HepG2 (cell line): Measurements from ENCODE around the gene IGSF21. TPM values are rescaled to one million over a fixed set of nuclear protein-coding genes. Genes with fewer than 3 reads are reported as not detected.

Experiments used
- ATAC-seq: fragments of 200-7000 bp; cut with Tn5 transposase; 3 replicates; pipeline ENCODE4 v1.9.1; 2020; ENCODE audit warnings: mild to moderate bottlenecking, moderate library complexity
- BruUV-seq: library from RNA; stranded (reverse); fragments of 400-500 nt; replicated peaks from 2 replicates; lab custom pipeline; 2021; lab: Mats Ljungman, UMichigan
- CTCF ChIA-PET: fragments of 300-600 bp; formaldehyde crosslinking; extraction: SDS; loops from one replicate; lab custom pipeline; 2021; ENCODE audit warnings: low total read pairs, inconsistent platforms, low intra/inter-chr PET ratio; lab: Yijun Ruan, JAX
- POLR2A ChIA-PET: fragments of 350-600 bp; sonication (Branson Sonifier 250); formaldehyde crosslinking; loops from one replicate; lab custom pipeline; 2020; ENCODE audit warnings: antibody characterized with exemption, inconsistent platforms; lab: Yijun Ruan, JAX
- DNase-seq: peaks from one replicate; pipeline ENCODE4 v3.0.0-alpha.2; 2015; ENCODE audit warnings: low spot score
- FAIRE-seq: peaks from 3 replicates; lab custom pipeline; 2011; peaks lifted over from hg19 to GRCh38; lab: Jason Lieb, UNC
- H2AFZ ChIP-seq: one replicate; pipeline ENCODE4 v1.6.1; 2011; ENCODE audit warnings: low read length, inconsistent platforms
- H3K27ac ChIP-seq: fragments of 300-600 bp; 3 replicates; pipeline ENCODE4 v1.8.0; 2011; ENCODE audit warnings: mixed run types, mild to moderate bottlenecking, mixed read lengths, low read length, inconsistent platforms; ENCODE audit not compliant: insufficient read depth; ENCODE audit errors: extremely low read length
- H3K27me3 ChIP-seq, 2 experiments: fragments of 200-600 bp in 1 of 2; 2 replicates in 1 of 2; 3 replicates in 1 of 2; pipeline versions ENCODE4 v1.6.0 to v1.8.0; 2011; ENCODE audit warnings: low read length in 2 of 2, mild to moderate bottlenecking in 2 of 2, moderate library complexity in 2 of 2, inconsistent platforms in 1 of 2; ENCODE audit not compliant: insufficient read depth in 2 of 2, control insufficient read depth in 1 of 2
- H3K36me3 ChIP-seq, 2 experiments: fragments of 200-600 bp in 1 of 2; replicated peaks in 1 of 2; 2 replicates in 1 of 2; 3 replicates in 1 of 2; pipeline versions ENCODE4 v1.5.1 to v1.8.0; 2011; ENCODE audit warnings: low read length in 2 of 2, inconsistent platforms in 1 of 2; ENCODE audit not compliant: insufficient read depth in 2 of 2, control insufficient read depth in 1 of 2
- H3K4me1 ChIP-seq: 2 replicates; pipeline ENCODE4 v1.5.1; 2012; ENCODE audit warnings: low read length, inconsistent platforms; ENCODE audit not compliant: insufficient read depth
- H3K4me2 ChIP-seq: 2 replicates; pipeline ENCODE4 v1.6.0; 2011; ENCODE audit warnings: low read depth, low read length, inconsistent platforms
- H3K4me3 ChIP-seq, 3 experiments: fragments of 200-600 bp in 1 of 3; sonication (generic), shearing (Covaris generic) in 1 of 3; replicated peaks in 1 of 3; 2 replicates each; pipeline ENCODE4 v1.5.1; 2011 to 2016; ENCODE audit warnings: low read length in 3 of 3, inconsistent platforms in 2 of 3, low read depth in 2 of 3, mild to moderate bottlenecking in 2 of 3, control low read depth in 1 of 3, mixed read lengths in 1 of 3; ENCODE audit not compliant: insufficient read depth in 1 of 3
- H3K79me2 ChIP-seq: one replicate; pipeline ENCODE4 v1.6.1; 2011; ENCODE audit warnings: low read length, inconsistent platforms; ENCODE audit not compliant: insufficient read depth
- H3K9ac ChIP-seq: 2 replicates; pipeline ENCODE4 v1.6.0; 2011; ENCODE audit warnings: mild to moderate bottlenecking, low read depth, low read length, inconsistent platforms; ENCODE audit not compliant: insufficient read depth
- H3K9me3 ChIP-seq: 2 replicates; pipeline ENCODE4 v1.5.1; 2012; ENCODE audit warnings: mild to moderate bottlenecking, low read length
- H4K20me1 ChIP-seq: 2 replicates; pipeline ENCODE4 v1.6.0; 2011; ENCODE audit warnings: inconsistent platforms, mild to moderate bottlenecking, low read length, moderate library complexity; ENCODE audit not compliant: insufficient read depth
- CBX2 ChIP-seq, 2 experiments: fragments of 200-600 bp in 1 of 2; sonication (generic); formaldehyde crosslinking in 1 of 2; IDR thresholded peaks; 2 replicates each; pipeline versions ENCODE4 v1.7.0 to v1.8.1; 2018 to 2022; ENCODE audit warnings: low read depth in 2 of 2, low read length in 1 of 2, mild to moderate bottlenecking in 1 of 2, missing genetic modification reagents in 1 of 2
- DNMT3B ChIP-seq: conservative IDR thresholded peaks from 2 replicates; pipeline ENCODE4 v1.6.1; 2016; ENCODE audit warnings: missing biosample characterization, control low read depth
- EZH2 ChIP-seq: conservative IDR thresholded peaks from 2 replicates; pipeline ENCODE4 v1.6.1; 2012; ENCODE audit warnings: mild to moderate bottlenecking, low read depth, low read length, moderate library complexity
- HES4 ChIP-seq: sonication (generic); formaldehyde crosslinking; IDR thresholded peaks from 2 replicates; pipeline ENCODE4 v1.9.0; 2021; ENCODE audit warnings: mild to moderate bottlenecking, missing genetic modification reagents, borderline replicate concordance
- LBX2 ChIP-seq: sonication (generic); formaldehyde crosslinking; IDR thresholded peaks from 2 replicates; pipeline ENCODE4 v1.5.0; 2020; ENCODE audit warnings: missing genetic modification reagents, mild to moderate bottlenecking, borderline replicate concordance
- RNF2 ChIP-seq: fragments of 450-650 bp; conservative IDR thresholded peaks from 2 replicates; pipeline ENCODE4 v1.6.1; 2016; ENCODE audit warnings: low read depth
- SNAPC2 ChIP-seq: sonication (generic); formaldehyde crosslinking; IDR thresholded peaks from 2 replicates; pipeline ENCODE4 v1.8.1; 2022; ENCODE audit warnings: mild to moderate bottlenecking, missing genetic modification reagents
- ZNF678 ChIP-seq: sonication (generic); formaldehyde crosslinking; IDR thresholded peaks from 2 replicates; pipeline ENCODE4 v1.4.0; 2020; ENCODE audit warnings: mild to moderate bottlenecking, missing genetic modification reagents
- ZNF713 ChIP-seq: sonication (generic); formaldehyde crosslinking; IDR thresholded peaks from 2 replicates; pipeline ENCODE4 v1.4.0; 2020; ENCODE audit warnings: mild to moderate bottlenecking, missing genetic modification reagents
- ZNF775 ChIP-seq: sonication (generic); formaldehyde crosslinking; IDR thresholded peaks from 2 replicates; pipeline ENCODE4 v1.4.0; 2020; ENCODE audit warnings: missing genetic modification reagents, mild to moderate bottlenecking, moderate library complexity, borderline replicate concordance
- ZNF891 ChIP-seq: sonication (generic); formaldehyde crosslinking; IDR thresholded peaks from 2 replicates; pipeline ENCODE4 v1.5.0; 2020; ENCODE audit warnings: mild to moderate bottlenecking, missing genetic modification reagents
- WGBS: methylation state at CpG from one replicate; pipeline ENCODE4 v1.1.6; 2017; ENCODE audit warnings: low lambda C conversion rate; 5-methylcytosine and 5-hydroxymethylcytosine counted together
- in situ Hi-C: cut with HindIII; loops from 2 replicates; pipeline ENCODE4 v1.10.0; 2017; ENCODE audit warnings: low pct_unique_long_range_greater_than_20kb; ENCODE audit not compliant: extremely low pct_ligation_motif_present
- intact Hi-C: fragments of 100-400 bp; cut with micrococcal nuclease; formaldehyde crosslinking; loops from one replicate; pipeline ENCODE4 v1.10.0; 2022; ENCODE audit not compliant: unreplicated experiment
- polyA plus RNA-seq, 8 experiments: library from polyadenylated mRNA; depleted of rRNA in 3 of 8; stranded (reverse) in 7 of 8; unstranded in 1 of 8; fragments of >200 nt; fragmentation: Illumina TruSeq in 4 of 8; extraction: Trizol in 4 of 8; gene quantifications; 2 replicates each; pipeline versions ENCODE4 v1.2.1 to v1.2.3, GENCODE V29; 2011 to 2016; ENCODE audit warnings: low read depth in 4 of 8, missing spikeins in 1 of 8, mixed read lengths in 1 of 8; ENCODE audit not compliant: insufficient read depth in 1 of 8
- total RNA-seq, 5 experiments: library from RNA; depleted of rRNA; stranded (reverse); fragments of >200 nt; fragmentation: Illumina TruSeq; extraction: Trizol; gene quantifications; 2 replicates each; pipeline ENCODE4 v1.2.3, GENCODE V29; 2016; ENCODE audit warnings: low read depth in 1 of 5
- TF ChIP-seq, protein P1 (sequence below), 2 experiments: sonication (generic) in 1 of 2; formaldehyde crosslinking in 1 of 2; IDR thresholded peaks; 2 replicates each; pipeline versions ENCODE4 v1.6.1 to v1.9.0; 2014 to 2022; ENCODE audit warnings: antibody characterized with exemption in 1 of 2, borderline replicate concordance in 1 of 2, inconsistent platforms in 1 of 2, low read depth in 1 of 2, missing genetic modification reagents in 1 of 2
- TF ChIP-seq, protein P2 (sequence below): sonication (generic); formaldehyde crosslinking; IDR thresholded peaks from 2 replicates; pipeline ENCODE4 v1.4.0; 2020; ENCODE audit warnings: missing genetic modification reagents; ENCODE audit errors: not compliant biosample characterization
- TF ChIP-seq, protein P3 (sequence below): sonication (generic); formaldehyde crosslinking; IDR thresholded peaks from 2 replicates; pipeline ENCODE4; 2020; ENCODE audit warnings: missing genetic modification reagents, mild to moderate bottlenecking, borderline replicate concordance

IGSF21 gene
- total and polyA plus RNA-seq, 2 of the 13 experiments (the other 11 are each of a cell fraction or from before 2014, with no cell fraction given), result not detected

DNA sequence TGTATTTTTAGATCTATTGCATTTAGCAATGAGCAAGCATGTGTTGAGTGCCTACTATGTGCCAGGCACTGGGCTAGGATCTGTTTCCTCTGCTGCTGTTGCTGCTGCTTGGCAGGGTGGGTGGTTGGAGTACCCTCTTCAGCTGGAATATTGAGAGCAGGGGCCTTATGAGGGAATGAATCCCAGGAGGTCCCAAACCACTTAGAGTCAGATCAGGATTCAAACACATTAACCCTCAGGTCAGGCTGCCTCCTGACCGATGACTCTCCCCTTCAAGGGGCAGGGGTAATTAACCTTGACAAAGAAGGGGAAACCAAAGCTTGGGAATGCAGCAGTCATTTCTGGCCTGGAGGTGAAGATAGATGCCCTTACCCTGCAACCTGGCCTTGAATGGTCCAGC lies 138.0 kb downstream of the IGSF21 start:
- FAIRE-seq, result no peak
- Histone ChIP-seq H4K20me1 (no peaks in the 10 kb centered on the region), H3K4me1 (no peaks in the 10 kb centered on the region), H3K27ac (no peak overlapping the region), H3K36me3 (no peaks in the 10 kb centered on the region), H3K9me3 (no peaks in the 10 kb centered on the region), H3K27me3 (peaks cover 0 to 4% of the 10 kb centered on the region in 2 experiments; a peak in 1 of 5 replicates), H3K79me2 (no peaks in the 10 kb centered on the region), H3K4me3 (no peak overlapping the region), H3K4me2 (no peak overlapping the region), H3K9ac (no peak overlapping the region), H2AFZ (no peak overlapping the region)
- CTCF ChIA-PET, result no interaction called here
- WGBS, result 0% methylated on average over 1 of the region's 1 CpG
- DNase-seq, result no peak
- ATAC-seq, result no peak
- BruUV-seq, result no TSS peak
- intact Hi-C loops (no loop called here), in situ Hi-C loops (no loop called here)
- POLR2A ChIA-PET, result no interaction called here
- TF ChIP-seq ZNF775 (CRISPR knock-in tag), result no peak
- TF ChIP-seq, protein P1, sequence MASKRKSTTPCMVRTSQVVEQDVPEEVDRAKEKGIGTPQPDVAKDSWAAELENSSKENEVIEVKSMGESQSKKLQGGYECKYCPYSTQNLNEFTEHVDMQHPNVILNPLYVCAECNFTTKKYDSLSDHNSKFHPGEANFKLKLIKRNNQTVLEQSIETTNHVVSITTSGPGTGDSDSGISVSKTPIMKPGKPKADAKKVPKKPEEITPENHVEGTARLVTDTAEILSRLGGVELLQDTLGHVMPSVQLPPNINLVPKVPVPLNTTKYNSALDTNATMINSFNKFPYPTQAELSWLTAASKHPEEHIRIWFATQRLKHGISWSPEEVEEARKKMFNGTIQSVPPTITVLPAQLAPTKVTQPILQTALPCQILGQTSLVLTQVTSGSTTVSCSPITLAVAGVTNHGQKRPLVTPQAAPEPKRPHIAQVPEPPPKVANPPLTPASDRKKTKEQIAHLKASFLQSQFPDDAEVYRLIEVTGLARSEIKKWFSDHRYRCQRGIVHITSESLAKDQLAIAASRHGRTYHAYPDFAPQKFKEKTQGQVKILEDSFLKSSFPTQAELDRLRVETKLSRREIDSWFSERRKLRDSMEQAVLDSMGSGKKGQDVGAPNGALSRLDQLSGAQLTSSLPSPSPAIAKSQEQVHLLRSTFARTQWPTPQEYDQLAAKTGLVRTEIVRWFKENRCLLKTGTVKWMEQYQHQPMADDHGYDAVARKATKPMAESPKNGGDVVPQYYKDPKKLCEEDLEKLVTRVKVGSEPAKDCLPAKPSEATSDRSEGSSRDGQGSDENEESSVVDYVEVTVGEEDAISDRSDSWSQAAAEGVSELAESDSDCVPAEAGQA (IDR thresholded peaks at IDR 0.05; ENCODE audit: low read depth), result no peak
- TF ChIP-seq, protein P1 (CRISPR knock-in tag; IDR thresholded peaks at IDR 0.05; ENCODE audit: borderline replicate concordance), result no peak
- no peak for TF ChIP-seq RNF2
- TF ChIP-seq, protein P2, sequence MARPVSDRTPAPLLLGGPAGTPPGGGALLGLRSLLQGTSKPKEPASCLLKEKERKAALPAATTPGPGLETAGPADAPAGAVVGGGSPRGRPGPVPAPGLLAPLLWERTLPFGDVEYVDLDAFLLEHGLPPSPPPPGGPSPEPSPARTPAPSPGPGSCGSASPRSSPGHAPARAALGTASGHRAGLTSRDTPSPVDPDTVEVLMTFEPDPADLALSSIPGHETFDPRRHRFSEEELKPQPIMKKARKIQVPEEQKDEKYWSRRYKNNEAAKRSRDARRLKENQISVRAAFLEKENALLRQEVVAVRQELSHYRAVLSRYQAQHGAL (CRISPR knock-in tag), result no peak
- no peak for TF ChIP-seq ZNF891
- TF ChIP-seq CBX2 (IDR thresholded peaks at IDR 0.05; ENCODE audit: low read depth, low read length), result no peak
- TF ChIP-seq CBX2 (CRISPR knock-in tag; IDR thresholded peaks at IDR 0.05; ENCODE audit: low read depth), result no peak
- no peak for TF ChIP-seq HES4 (CRISPR knock-in tag)
- TF ChIP-seq, protein P3, sequence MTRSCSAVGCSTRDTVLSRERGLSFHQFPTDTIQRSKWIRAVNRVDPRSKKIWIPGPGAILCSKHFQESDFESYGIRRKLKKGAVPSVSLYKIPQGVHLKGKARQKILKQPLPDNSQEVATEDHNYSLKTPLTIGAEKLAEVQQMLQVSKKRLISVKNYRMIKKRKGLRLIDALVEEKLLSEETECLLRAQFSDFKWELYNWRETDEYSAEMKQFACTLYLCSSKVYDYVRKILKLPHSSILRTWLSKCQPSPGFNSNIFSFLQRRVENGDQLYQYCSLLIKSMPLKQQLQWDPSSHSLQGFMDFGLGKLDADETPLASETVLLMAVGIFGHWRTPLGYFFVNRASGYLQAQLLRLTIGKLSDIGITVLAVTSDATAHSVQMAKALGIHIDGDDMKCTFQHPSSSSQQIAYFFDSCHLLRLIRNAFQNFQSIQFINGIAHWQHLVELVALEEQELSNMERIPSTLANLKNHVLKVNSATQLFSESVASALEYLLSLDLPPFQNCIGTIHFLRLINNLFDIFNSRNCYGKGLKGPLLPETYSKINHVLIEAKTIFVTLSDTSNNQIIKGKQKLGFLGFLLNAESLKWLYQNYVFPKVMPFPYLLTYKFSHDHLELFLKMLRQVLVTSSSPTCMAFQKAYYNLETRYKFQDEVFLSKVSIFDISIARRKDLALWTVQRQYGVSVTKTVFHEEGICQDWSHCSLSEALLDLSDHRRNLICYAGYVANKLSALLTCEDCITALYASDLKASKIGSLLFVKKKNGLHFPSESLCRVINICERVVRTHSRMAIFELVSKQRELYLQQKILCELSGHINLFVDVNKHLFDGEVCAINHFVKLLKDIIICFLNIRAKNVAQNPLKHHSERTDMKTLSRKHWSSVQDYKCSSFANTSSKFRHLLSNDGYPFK (CRISPR knock-in tag), result no peak
- no peak for TF ChIP-seq DNMT3B (CRISPR knock-in tag)
- TF ChIP-seq ZNF678 (CRISPR knock-in tag), result no peak
- no peak for TF ChIP-seq SNAPC2 (CRISPR knock-in tag)
- TF ChIP-seq ZNF713 (CRISPR knock-in tag), result no peak
- TF ChIP-seq LBX2 (CRISPR knock-in tag), result no peak
- no peak for TF ChIP-seq EZH2
